ENCODE data around the gene EID3. TPM values are rescaled to one million over a fixed set of nuclear protein-coding genes. Genes with fewer than 3 reads are reported as not detected.

Gene EID3
- total and polyA plus RNA-seq, 10 of the 15 experiments (the other 5 are each of a cell fraction or from before 2014, with no cell fraction given), result 0.92 to 7.0 (median 4.3) TPM

GRCh38 chr12:104274811-104275210, 28.7 kb upstream of the EID3 start (continued):
- no peak for TF ChIP-seq E4F1 (IDR thresholded peaks at IDR 0.05; ENCODE audit: borderline replicate concordance, partially characterized antibody)
- no peak for TF ChIP-seq SRF (IDR thresholded peaks at IDR 0.05; ENCODE audit: low read depth in 2 of 2, low read length in 2 of 2)
- TF ChIP-seq ELK1 (IDR thresholded peaks at IDR 0.05; ENCODE audit: low read depth, low read length), result no peak
- no peak for TF ChIP-seq TCF7 (IDR thresholded peaks at IDR 0.05; ENCODE audit: borderline replicate concordance)

GRCh38 chr12:104275689-104276088, 27.9 kb upstream of the EID3 start:
- WGBS (ENCODE audit: insufficient coverage, insufficient replicate concordance, low lambda C conversion rate, missing lambda C conversion rate), result 6% methylated on average over 5 of the region's 5 CpGs
- peak overlapping the region; percentile 57; the same call in 1 of the 2 replicates for H3K9ac ChIP-seq (ENCODE audit: control insufficient read depth, insufficient read depth, low read length)
- FAIRE-seq, result no peak
- DNase-seq (ENCODE audit: low read depth, low spot score), result no peak
- POLR2A ChIA-PET, result interaction anchor here (1.1 to 5.8 kb wide), 2 partner anchors 12 to 28 kb away, joined by 4 to 56 read pairs; partner anchors contain the start of gene EID3
- H3K4me3 ChIP-seq, result peak overlapping the region; percentile 40; the same call in 1 of the 2 replicates
- in situ Hi-C loops (cut with MboI), result no loop called here
- CTCF ChIA-PET, result interaction anchor here (1.2 to 2.5 kb wide), 4 partner anchors 9 to 166 kb away, joined by 3 to 24 read pairs (median 4); no protein-coding TSS in a partner anchor
- TF ChIP-seq RUNX3 (IDR thresholded peaks at IDR 0.05; ENCODE audit: low read length), result peak; percentile 16; the same call in 1 of the 2 replicates
- TF ChIP-seq IKZF1 (conservative IDR thresholded peaks at IDR 0.05), result 0 out of 2 replicates have a peak, but pooled peaks have one; percentile 7
- no peak for TF ChIP-seq SIX5 (IDR thresholded peaks at IDR 0.05; ENCODE audit: low read depth, low read length, severe bottlenecking)
- no peak overlapping the region for H3K27ac ChIP-seq (ENCODE audit: control insufficient read depth, insufficient read depth)
- SMC1A ChIA-PET (ENCODE audit: uncharacterized antibody, unreplicated experiment), result interaction anchor here (0.5 to 3.9 kb wide), 6 partner anchors 9 to 82 kb away, joined by 3 to 58 read pairs (median 4); partner anchors contain the start of gene EID3
- H3K4me2 ChIP-seq (ENCODE audit: control insufficient read depth, insufficient read depth), result peak overlapping the region; percentile 91
- no peaks in the 10 kb centered on the region for H4K20me1 ChIP-seq (ENCODE audit: control insufficient read depth, insufficient read depth)
- no peaks in the 10 kb centered on the region for H3K36me3 ChIP-seq (ENCODE audit: control insufficient read depth in 2 of 2, insufficient read depth in 2 of 2, low read length in 1 of 2)
- no peaks in the 10 kb centered on the region for H3K9me3 ChIP-seq (replicated peaks; ENCODE audit: control insufficient read depth, insufficient read depth, low read length)
- no TSS peak for BruUV-seq (replicated peaks)
- RAD21 ChIA-PET (ENCODE audit: unreplicated experiment), result interaction anchor here (0.8 to 3.1 kb wide), 5 partner anchors 9 to 596 kb away, joined by 3 to 41 read pairs (median 3); no protein-coding TSS in a partner anchor
- peak; percentile 72 for ATAC-seq
- intact Hi-C loops (cut with micrococcal nuclease; ENCODE audit: unreplicated experiment), result no loop called here
- H3K4me1 ChIP-seq (ENCODE audit: control insufficient read depth, insufficient read depth, low read length), result peaks cover 11% of the 10 kb centered on the region
- H3K79me2 ChIP-seq (ENCODE audit: control insufficient read depth, insufficient read depth, low read length), result no peaks in the 10 kb centered on the region
- no peaks in the 10 kb centered on the region for H3K27me3 ChIP-seq (replicated peaks in 1 of 2; ENCODE audit: control insufficient read depth in 2 of 2, insufficient read depth in 2 of 2, low read length in 1 of 2)
- peak overlapping the region; percentile 90 for H2AFZ ChIP-seq (ENCODE audit: control insufficient read depth, low read depth, low read length)

Measured in GM12878 (cell line).